ENCODE measurements around the gene FAIM. TPM values are rescaled to one million over a fixed set of nuclear protein-coding genes. Genes with fewer than 3 reads are reported as not detected.

The FAIM gene
- total RNA-seq, 3 donors from 2014 or later: 3.0 to 4.7 (median 4.4) TPM

DNA sequence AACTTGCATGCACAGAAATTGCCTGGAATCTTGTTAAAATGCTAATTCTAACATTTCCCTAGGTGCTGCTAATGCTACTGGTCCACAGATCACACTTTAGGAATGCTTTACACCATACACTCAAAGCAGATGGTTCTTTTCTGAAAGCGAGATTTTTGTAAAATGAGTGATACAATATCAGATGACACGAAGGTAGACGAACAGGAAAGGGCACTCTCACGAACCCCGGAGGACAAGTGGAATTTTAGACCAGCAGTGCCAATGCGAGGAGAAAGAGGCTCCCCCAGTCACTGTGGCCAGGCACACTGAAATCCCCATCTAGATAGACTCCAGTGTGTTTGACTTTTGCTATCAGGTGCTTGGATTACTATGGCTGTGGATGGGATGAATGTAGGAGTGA lies 21.0 kb downstream of the FAIM start:
- Mint-ChIP-seq H3K27me3 (ENCODE audit: low read depth) (no peaks in the 10 kb centered on the region), H3K9me3 (no peaks in the 10 kb centered on the region), H3K4me1 (ENCODE audit: low read depth) (no peaks in the 10 kb centered on the region), H3K4me3 (no peak overlapping the region), H3K36me3 (ENCODE audit: insufficient read depth) (peaks cover 3% of the 10 kb centered on the region)
- DNase-seq (no peak), ATAC-seq (no peak)

DNA sequence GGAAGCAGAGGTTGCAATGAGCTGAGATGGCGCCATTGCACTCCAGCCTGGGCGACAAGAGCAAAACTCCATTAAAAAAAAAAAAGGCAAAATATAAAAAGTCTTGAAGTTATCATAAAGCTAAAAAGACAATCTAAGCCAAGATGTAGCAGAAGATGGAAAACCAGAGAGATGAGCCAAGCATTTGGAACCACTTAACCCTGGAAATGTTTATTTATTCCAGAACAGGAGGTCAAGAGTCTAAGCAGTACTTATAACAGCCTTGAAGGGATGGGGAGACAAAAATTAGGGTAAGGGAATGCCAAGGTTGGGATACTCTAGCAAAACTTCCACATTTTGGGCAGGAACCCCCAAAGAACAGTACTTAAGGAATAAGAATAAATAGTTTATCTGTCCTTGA lies 30.1 kb downstream of the FAIM start:
- peaks cover 32% of the 10 kb centered on the region for H3K9me3 Mint-ChIP-seq
- no peak for ATAC-seq
- no peaks in the 10 kb centered on the region for H3K27me3 Mint-ChIP-seq (ENCODE audit: low read depth)
- DNase-seq: no peak
- no peak overlapping the region for H3K4me3 Mint-ChIP-seq
- H3K36me3 Mint-ChIP-seq (ENCODE audit: insufficient read depth): peaks cover 7% of the 10 kb centered on the region
- no peaks in the 10 kb centered on the region for H3K4me1 Mint-ChIP-seq (ENCODE audit: low read depth)

- Mint-ChIP-seq H3K36me3 (ENCODE audit: insufficient read depth) (peaks cover 7% of the 10 kb centered on the region), H3K4me1 (ENCODE audit: low read depth) (no peaks in the 10 kb centered on the region), H3K27me3 (ENCODE audit: low read depth) (no peaks in the 10 kb centered on the region), H3K9me3 (peaks cover 46% of the 10 kb centered on the region), H3K4me3 (no peak overlapping the region)
- ATAC-seq (no peak), DNase-seq (no peak)
Measured at GRCh38 chr3:138640537-138640936, 32.0 kb downstream of the FAIM start.

DNA sequence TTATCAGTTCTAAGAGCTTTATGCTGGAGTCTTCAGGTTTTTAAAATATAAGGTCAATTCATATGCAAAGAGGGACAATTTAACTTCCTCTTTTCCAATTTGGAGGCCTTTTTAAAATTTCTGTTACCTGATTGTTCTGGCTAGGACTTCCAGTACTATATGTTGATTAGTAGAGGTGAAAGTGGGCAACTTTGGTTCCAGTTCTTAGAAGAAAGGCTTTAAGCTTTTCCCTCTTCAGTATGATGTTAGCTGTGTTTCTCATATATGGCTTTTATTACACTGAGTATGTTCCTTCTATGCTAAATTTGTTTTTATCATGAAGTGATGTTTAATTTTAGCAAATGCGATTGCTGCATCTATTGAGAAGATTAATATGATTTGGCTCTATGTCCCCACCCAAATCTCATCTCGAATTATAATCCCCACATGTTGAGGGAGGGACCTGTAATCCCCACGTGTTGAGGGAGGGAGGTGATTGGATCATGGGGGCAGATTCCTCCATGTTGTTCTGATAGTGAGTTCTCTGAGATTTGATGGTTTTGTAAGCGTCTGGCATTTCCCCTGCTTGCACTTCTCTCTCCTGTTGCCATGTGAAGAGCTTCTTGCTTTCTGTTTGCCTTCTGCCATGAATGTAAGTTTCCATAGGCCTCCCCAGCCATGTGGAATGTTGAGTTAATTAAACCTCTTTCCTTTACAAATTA lies 33.8 kb downstream of the FAIM start:
- H3K4me3 Mint-ChIP-seq: no peak overlapping the region
- H3K36me3 Mint-ChIP-seq (ENCODE audit: insufficient read depth): peaks cover 6% of the 10 kb centered on the region
- no peak for DNase-seq
- H3K27me3 Mint-ChIP-seq (ENCODE audit: low read depth): no peaks in the 10 kb centered on the region
- no peaks in the 10 kb centered on the region for H3K4me1 Mint-ChIP-seq (ENCODE audit: low read depth)
- peaks cover 59% of the 10 kb centered on the region for H3K9me3 Mint-ChIP-seq
- no peak for ATAC-seq

DNA sequence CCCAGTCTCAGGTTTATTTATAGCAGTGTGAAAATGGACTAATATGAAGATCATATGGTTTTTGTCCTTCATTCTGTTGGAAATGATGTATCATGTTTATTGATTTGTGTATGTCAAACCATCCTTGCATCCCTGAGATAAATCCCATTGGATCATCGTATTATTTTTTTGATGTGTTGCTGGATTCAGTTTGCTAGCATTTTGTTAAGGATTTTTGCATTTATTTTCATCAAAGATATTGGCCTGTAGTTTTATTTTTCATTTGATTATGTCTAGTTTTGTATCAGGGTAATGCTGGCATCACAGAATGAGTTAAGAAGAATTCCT lies 34.3 kb downstream of the FAIM start:
- no peak overlapping the region for H3K4me3 Mint-ChIP-seq
- peaks cover 54% of the 10 kb centered on the region for H3K9me3 Mint-ChIP-seq
- H3K4me1 Mint-ChIP-seq (ENCODE audit: low read depth): no peaks in the 10 kb centered on the region
- DNase-seq: no peak
- no peak for ATAC-seq
- H3K27me3 Mint-ChIP-seq (ENCODE audit: low read depth): no peaks in the 10 kb centered on the region
- H3K36me3 Mint-ChIP-seq (ENCODE audit: insufficient read depth): peaks cover 6% of the 10 kb centered on the region

- DNase-seq (no peak), ATAC-seq (no peak)
- Mint-ChIP-seq H3K36me3 (ENCODE audit: insufficient read depth) (peaks cover 24% of the 10 kb centered on the region), H3K9me3 (peaks cover 55% of the 10 kb centered on the region), H3K4me1 (ENCODE audit: low read depth) (no peaks in the 10 kb centered on the region), H3K4me3 (no peak overlapping the region), H3K27me3 (ENCODE audit: low read depth) (no peaks in the 10 kb centered on the region)
Measured at GRCh38 chr3:138646008-138646407, 37.4 kb downstream of the FAIM start.

DNA sequence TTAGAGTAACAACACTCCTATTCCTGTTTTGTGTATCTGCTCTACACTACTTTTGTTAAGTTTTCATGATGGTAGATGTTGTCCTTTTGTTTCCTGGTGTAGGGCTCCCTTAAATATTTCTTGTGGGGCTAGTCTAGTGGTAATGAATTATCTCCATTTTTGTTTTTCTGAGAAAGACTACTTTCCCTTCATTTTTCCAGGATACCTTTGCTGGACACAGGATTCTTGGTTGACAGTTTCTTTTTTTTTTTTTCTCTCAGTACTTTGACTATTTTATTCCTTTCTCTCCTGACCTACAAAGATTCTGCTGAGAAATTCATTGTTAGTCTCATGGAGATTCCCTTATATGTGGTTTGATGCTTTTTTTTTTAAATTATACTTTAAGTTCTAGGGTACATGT lies 37.9 kb downstream of the FAIM start:
- DNase-seq: no peak
- H3K9me3 Mint-ChIP-seq: peaks cover 54% of the 10 kb centered on the region
- no peak overlapping the region for H3K4me3 Mint-ChIP-seq
- peaks cover 28% of the 10 kb centered on the region for H3K36me3 Mint-ChIP-seq (ENCODE audit: insufficient read depth)
- no peak for ATAC-seq
- no peaks in the 10 kb centered on the region for H3K4me1 Mint-ChIP-seq (ENCODE audit: low read depth)
- H3K27me3 Mint-ChIP-seq (ENCODE audit: low read depth): no peaks in the 10 kb centered on the region

- no peak for ATAC-seq
- no peaks in the 10 kb centered on the region for H3K27me3 Mint-ChIP-seq (ENCODE audit: low read depth)
Measured at GRCh38 chr3:138649134-138649533, 40.6 kb downstream of the FAIM start.

GRCh38 chr3:138653567-138653966 lies 45.0 kb downstream of the FAIM start:
- no peak overlapping the region for H3K4me3 Mint-ChIP-seq
- H3K36me3 Mint-ChIP-seq (ENCODE audit: insufficient read depth): peaks cover 68% of the 10 kb centered on the region
- ATAC-seq: no peak
- no peak for DNase-seq
- H3K27me3 Mint-ChIP-seq (ENCODE audit: low read depth): no peaks in the 10 kb centered on the region
- no peaks in the 10 kb centered on the region for H3K4me1 Mint-ChIP-seq (ENCODE audit: low read depth)
- H3K9me3 Mint-ChIP-seq: peaks cover 9% of the 10 kb centered on the region

More at GRCh38 chr3:138649134-138649533, 40.6 kb downstream of the FAIM start:
- H3K36me3 Mint-ChIP-seq (ENCODE audit: insufficient read depth): peaks cover 43% of the 10 kb centered on the region
- H3K4me1 Mint-ChIP-seq (ENCODE audit: low read depth): no peaks in the 10 kb centered on the region
- H3K4me3 Mint-ChIP-seq: no peak overlapping the region
- DNase-seq: no peak
- peaks cover 37% of the 10 kb centered on the region for H3K9me3 Mint-ChIP-seq

GRCh38 chr3:138657508-138657907 lies 48.9 kb downstream of the FAIM start:
- Mint-ChIP-seq H3K36me3 (ENCODE audit: insufficient read depth) (peaks cover 56% of the 10 kb centered on the region), H3K9me3 (no peaks in the 10 kb centered on the region), H3K4me1 (ENCODE audit: low read depth) (no peaks in the 10 kb centered on the region), H3K4me3 (no peak overlapping the region), H3K27me3 (ENCODE audit: low read depth) (no peaks in the 10 kb centered on the region)
- DNase-seq (no peak), ATAC-seq (no peak)

DNA sequence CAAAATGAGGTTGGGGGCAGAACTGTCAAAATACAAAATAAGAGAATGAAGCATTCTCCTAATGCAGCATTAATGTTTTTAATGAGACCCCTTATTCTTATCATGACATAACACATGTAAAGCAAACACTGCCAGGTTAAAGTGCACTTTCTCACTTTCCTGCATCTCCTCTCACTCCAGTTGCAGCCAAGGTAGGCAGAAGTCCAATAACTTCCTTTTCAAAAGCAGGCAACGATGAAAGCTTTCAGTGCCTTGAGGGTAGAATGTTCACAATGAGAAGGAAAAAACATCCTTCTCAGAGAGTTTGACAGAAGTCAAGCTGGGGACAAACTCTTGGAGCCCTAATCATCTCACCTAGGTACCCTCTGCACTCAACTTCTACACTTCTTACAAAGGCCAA lies 59.5 kb downstream of the FAIM start:
- DNase-seq: no peak
- Mint-ChIP-seq H3K9me3 (no peaks in the 10 kb centered on the region), H3K4me1 (ENCODE audit: low read depth) (no peaks in the 10 kb centered on the region), H3K4me3 (no peak overlapping the region), H3K36me3 (ENCODE audit: insufficient read depth) (peaks cover 41% of the 10 kb centered on the region), H3K27me3 (ENCODE audit: low read depth) (no peaks in the 10 kb centered on the region)
- ATAC-seq: no peak

GRCh38 chr3:138670407-138670806 lies 61.8 kb downstream of the FAIM start:
- ATAC-seq (no peak), DNase-seq (no peak)
- peaks cover 43% of the 10 kb centered on the region for H3K36me3 Mint-ChIP-seq (ENCODE audit: insufficient read depth)
- H3K4me3 Mint-ChIP-seq: no peak overlapping the region
- H3K4me1 Mint-ChIP-seq (ENCODE audit: low read depth): no peaks in the 10 kb centered on the region
- H3K9me3 Mint-ChIP-seq: peaks cover 7% of the 10 kb centered on the region
- H3K27me3 Mint-ChIP-seq (ENCODE audit: low read depth): no peaks in the 10 kb centered on the region

- ATAC-seq (no peak), DNase-seq (no peak)
- H3K9me3 Mint-ChIP-seq: peaks cover 13% of the 10 kb centered on the region
- no peaks in the 10 kb centered on the region for H3K4me1 Mint-ChIP-seq (ENCODE audit: low read depth)
- H3K4me3 Mint-ChIP-seq: no peak overlapping the region
- H3K36me3 Mint-ChIP-seq (ENCODE audit: insufficient read depth): peaks cover 51% of the 10 kb centered on the region
- no peaks in the 10 kb centered on the region for H3K27me3 Mint-ChIP-seq (ENCODE audit: low read depth)
Measured at GRCh38 chr3:138673641-138674530, 65.3 kb downstream of the FAIM start.

GRCh38 chr3:138675393-138675792 lies 66.8 kb downstream of the FAIM start:
- no peaks in the 10 kb centered on the region for H3K27me3 Mint-ChIP-seq (ENCODE audit: low read depth)
- peaks cover 46% of the 10 kb centered on the region for H3K36me3 Mint-ChIP-seq (ENCODE audit: insufficient read depth)
- no peak overlapping the region for H3K4me3 Mint-ChIP-seq
- peaks cover 13% of the 10 kb centered on the region for H3K9me3 Mint-ChIP-seq
- DNase-seq (no peak), ATAC-seq (no peak)
- no peaks in the 10 kb centered on the region for H3K4me1 Mint-ChIP-seq (ENCODE audit: low read depth)

DNA sequence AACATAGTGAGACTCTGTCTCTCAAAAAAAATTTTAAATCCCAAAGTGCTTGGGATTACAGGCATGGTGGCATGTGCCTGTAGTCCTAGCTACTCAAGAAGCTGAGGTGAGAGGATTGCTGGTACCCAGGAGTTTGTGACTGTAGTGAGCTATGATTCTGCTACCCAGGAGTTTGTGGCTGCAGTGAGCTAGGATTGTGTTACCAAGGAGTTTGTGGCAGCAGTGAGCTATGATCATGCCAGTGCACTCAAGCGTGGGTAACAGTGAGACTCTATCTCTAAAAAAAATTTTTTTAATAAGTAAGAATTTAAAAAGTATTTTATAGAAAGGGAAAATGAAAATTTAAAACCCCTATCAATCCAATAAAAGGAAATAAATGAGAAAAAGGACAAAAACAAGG lies 69.5 kb downstream of the FAIM start:
- H3K36me3 Mint-ChIP-seq (ENCODE audit: insufficient read depth): peaks cover 53% of the 10 kb centered on the region
- DNase-seq: no peak
- no peaks in the 10 kb centered on the region for H3K27me3 Mint-ChIP-seq (ENCODE audit: low read depth)
- H3K4me1 Mint-ChIP-seq (ENCODE audit: low read depth): no peaks in the 10 kb centered on the region
- ATAC-seq: no peak
- H3K9me3 Mint-ChIP-seq: peaks cover 13% of the 10 kb centered on the region
- no peak overlapping the region for H3K4me3 Mint-ChIP-seq
